Measurements from ENCODE around the gene ATRIP.

GRCh38 chr3:48413086-48413485 lies 33.5 kb upstream of the ATRIP start:
- TF ChIP-seq, protein P1, sequence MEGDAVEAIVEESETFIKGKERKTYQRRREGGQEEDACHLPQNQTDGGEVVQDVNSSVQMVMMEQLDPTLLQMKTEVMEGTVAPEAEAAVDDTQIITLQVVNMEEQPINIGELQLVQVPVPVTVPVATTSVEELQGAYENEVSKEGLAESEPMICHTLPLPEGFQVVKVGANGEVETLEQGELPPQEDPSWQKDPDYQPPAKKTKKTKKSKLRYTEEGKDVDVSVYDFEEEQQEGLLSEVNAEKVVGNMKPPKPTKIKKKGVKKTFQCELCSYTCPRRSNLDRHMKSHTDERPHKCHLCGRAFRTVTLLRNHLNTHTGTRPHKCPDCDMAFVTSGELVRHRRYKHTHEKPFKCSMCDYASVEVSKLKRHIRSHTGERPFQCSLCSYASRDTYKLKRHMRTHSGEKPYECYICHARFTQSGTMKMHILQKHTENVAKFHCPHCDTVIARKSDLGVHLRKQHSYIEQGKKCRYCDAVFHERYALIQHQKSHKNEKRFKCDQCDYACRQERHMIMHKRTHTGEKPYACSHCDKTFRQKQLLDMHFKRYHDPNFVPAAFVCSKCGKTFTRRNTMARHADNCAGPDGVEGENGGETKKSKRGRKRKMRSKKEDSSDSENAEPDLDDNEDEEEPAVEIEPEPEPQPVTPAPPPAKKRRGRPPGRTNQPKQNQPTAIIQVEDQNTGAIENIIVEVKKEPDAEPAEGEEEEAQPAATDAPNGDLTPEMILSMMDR (conservative IDR thresholded peaks at IDR 0.05; ENCODE audit: low read depth, low read length): no peak
- TF ChIP-seq EZH2 (IDR thresholded peaks at IDR 0.05; ENCODE audit: low read length, unreplicated experiment): no peak
- no peak for TF ChIP-seq EZH2phosphoT487 (IDR thresholded peaks at IDR 0.05; ENCODE audit: borderline replicate concordance, low read length)

Data from PC-3 (cell line).